ENCODE results near the gene PTPRD. TPM values are rescaled to one million over a fixed set of nuclear protein-coding genes. Genes with fewer than 3 reads are reported as not detected.

PTPRD gene
- total RNA-seq, 1 donor from 2014 or later, result 109 TPM

- no peaks in the 10 kb centered on the region for H3K4me1 Mint-ChIP-seq
- no peaks in the 10 kb centered on the region for H3K27me3 Mint-ChIP-seq (ENCODE audit: low read depth)
- H3K4me3 Mint-ChIP-seq, result no peak overlapping the region
- no peaks in the 10 kb centered on the region for H3K36me3 Mint-ChIP-seq
- H3K27ac Mint-ChIP-seq, result no peak overlapping the region
- H3K9me3 Mint-ChIP-seq, result no peaks in the 10 kb centered on the region
- no peak for DNase-seq (ENCODE audit: low spot score in 2 of 2, unreplicated experiment in 2 of 2)
- no peak for TF ChIP-seq CTCF (IDR thresholded peaks at IDR 0.05; ENCODE audit: unreplicated experiment)
Measured at GRCh38 chr9:9399982-9400381, 1212.8 kb downstream of the PTPRD start.

- Mint-ChIP-seq H3K4me1 (no peaks in the 10 kb centered on the region), H3K27me3 (ENCODE audit: low read depth) (no peaks in the 10 kb centered on the region), H3K9me3 (no peaks in the 10 kb centered on the region), H3K27ac (no peak overlapping the region), H3K4me3 (no peak overlapping the region), H3K36me3 (no peaks in the 10 kb centered on the region)
- no peak for TF ChIP-seq CTCF (IDR thresholded peaks at IDR 0.05; ENCODE audit: unreplicated experiment)
- DNase-seq (ENCODE audit: low spot score in 2 of 2, unreplicated experiment in 2 of 2), result no peak
Measured at GRCh38 chr9:9396518-9396917, 1216.3 kb downstream of the PTPRD start.

GRCh38 chr9:9395539-9395938 lies 1217.3 kb downstream of the PTPRD start:
- DNase-seq (ENCODE audit: low spot score in 2 of 2, unreplicated experiment in 2 of 2), result no peak
- no peak overlapping the region for H3K4me3 Mint-ChIP-seq
- H3K4me1 Mint-ChIP-seq, result no peaks in the 10 kb centered on the region
- no peak overlapping the region for H3K27ac Mint-ChIP-seq
- no peak for TF ChIP-seq CTCF (IDR thresholded peaks at IDR 0.05; ENCODE audit: unreplicated experiment)
- no peaks in the 10 kb centered on the region for H3K27me3 Mint-ChIP-seq (ENCODE audit: low read depth)
- no peaks in the 10 kb centered on the region for H3K36me3 Mint-ChIP-seq
- H3K9me3 Mint-ChIP-seq, result no peaks in the 10 kb centered on the region

GRCh38 chr9:9392755-9393154 lies 1220.0 kb downstream of the PTPRD start:
- DNase-seq (ENCODE audit: low spot score in 2 of 2, unreplicated experiment in 2 of 2), result no peak
- TF ChIP-seq CTCF (IDR thresholded peaks at IDR 0.05; ENCODE audit: unreplicated experiment), result no peak
- Mint-ChIP-seq H3K36me3 (no peaks in the 10 kb centered on the region), H3K4me1 (no peaks in the 10 kb centered on the region), H3K4me3 (no peak overlapping the region), H3K27ac (no peak overlapping the region), H3K9me3 (no peaks in the 10 kb centered on the region), H3K27me3 (ENCODE audit: low read depth) (no peaks in the 10 kb centered on the region)

GRCh38 chr9:9389904-9390303 lies 1222.9 kb downstream of the PTPRD start:
- TF ChIP-seq CTCF (IDR thresholded peaks at IDR 0.05; ENCODE audit: unreplicated experiment), result no peak
- Mint-ChIP-seq H3K36me3 (no peaks in the 10 kb centered on the region), H3K9me3 (no peaks in the 10 kb centered on the region), H3K4me1 (peaks cover 3% of the 10 kb centered on the region), H3K27me3 (ENCODE audit: low read depth) (no peaks in the 10 kb centered on the region), H3K4me3 (no peak overlapping the region), H3K27ac (no peak overlapping the region)
- no peak for DNase-seq (ENCODE audit: low spot score in 2 of 2, unreplicated experiment in 2 of 2)

GRCh38 chr9:9387511-9388115 lies 1225.2 kb downstream of the PTPRD start:
- no peaks in the 10 kb centered on the region for H3K36me3 Mint-ChIP-seq
- H3K27me3 Mint-ChIP-seq (ENCODE audit: low read depth), result no peaks in the 10 kb centered on the region
- no peak overlapping the region for H3K27ac Mint-ChIP-seq
- no peaks in the 10 kb centered on the region for H3K9me3 Mint-ChIP-seq
- no peak for TF ChIP-seq CTCF (IDR thresholded peaks at IDR 0.05; ENCODE audit: unreplicated experiment)
- no peak overlapping the region for H3K4me3 Mint-ChIP-seq
- peaks cover 6% of the 10 kb centered on the region for H3K4me1 Mint-ChIP-seq
- no peak for DNase-seq (ENCODE audit: low spot score in 2 of 2, unreplicated experiment in 2 of 2)

Measured in mesothelial cell of epicardium (in vitro differentiated cells).